HepG2 (cell line): ENCODE measurements around the gene FZD4. TPM values are rescaled to one million over a fixed set of nuclear protein-coding genes. Genes with fewer than 3 reads are reported as not detected.

Experiments
- CEBPG ChIP-seq: IDR thresholded peaks from 2 replicates; pipeline ENCODE4 v1.6.1; 2016
- EP300 ChIP-seq, 3 experiments: sonication (generic) in 1 of 3; formaldehyde crosslinking in 1 of 3; IDR thresholded peaks; 2 replicates each; pipeline versions ENCODE4 v1.5.1 to v1.6.1; 2011 to 2020; ENCODE audit warnings: low read depth in 2 of 3, low read length in 2 of 3, borderline replicate concordance in 1 of 3, improper control_type of control experiment in 1 of 3, mild to moderate bottlenecking in 1 of 3, missing genetic modification reagents in 1 of 3, moderate library complexity in 1 of 3
- MATR3 ChIP-seq: sonication (generic); formaldehyde crosslinking; IDR thresholded peaks from 2 replicates; pipeline ENCODE4 v1.4.0; 2020; ENCODE audit warnings: missing genetic modification reagents
- MEF2D ChIP-seq: sonication (generic); formaldehyde crosslinking; IDR thresholded peaks from 2 replicates; pipeline ENCODE4 v1.5.1; 2020; ENCODE audit warnings: mild to moderate bottlenecking, missing genetic modification reagents
- SKI ChIP-seq: fragments of 450-650 bp; IDR thresholded peaks from one replicate; pipeline ENCODE4 v1.6.1; 2018; ENCODE audit warnings: mild to moderate bottlenecking; ENCODE audit not compliant: partially characterized antibody
- SNAPC2 ChIP-seq: sonication (generic); formaldehyde crosslinking; IDR thresholded peaks from 2 replicates; pipeline ENCODE4 v1.8.1; 2022; ENCODE audit warnings: mild to moderate bottlenecking, missing genetic modification reagents
- SRSF1 ChIP-seq: fragments of 200-400 bp; formaldehyde crosslinking; optimal IDR thresholded peaks from 2 replicates; pipeline ENCODE3; 2017; ENCODE audit warnings: mild to moderate bottlenecking, low read depth, low read length, moderate library complexity
- STAG1 ChIP-seq: sonication (generic); formaldehyde crosslinking; IDR thresholded peaks from 2 replicates; pipeline ENCODE4 v1.4.0; 2020; ENCODE audit warnings: missing genetic modification reagents
- SUZ12 ChIP-seq: fragments of 150-350 bp; IDR thresholded peaks from 2 replicates; pipeline ENCODE4 v1.6.1; 2014; ENCODE audit warnings: low read depth, low read length
- ZFP36L2 ChIP-seq: sonication (generic); formaldehyde crosslinking; IDR thresholded peaks from 2 replicates; pipeline ENCODE4 v1.4.0; 2020; ENCODE audit warnings: missing genetic modification reagents
- ZNF282 ChIP-seq: fragments of 450-650 bp; IDR thresholded peaks from 2 replicates; pipeline ENCODE4 v1.6.1; 2018; ENCODE audit not compliant: partially characterized antibody
- ZNF383 ChIP-seq: sonication (generic); formaldehyde crosslinking; IDR thresholded peaks from 2 replicates; pipeline ENCODE4 v1.4.0; 2020; ENCODE audit warnings: missing genetic modification reagents, mild to moderate bottlenecking, borderline replicate concordance
- ZNF446 ChIP-seq: sonication (generic); formaldehyde crosslinking; IDR thresholded peaks from 2 replicates; pipeline ENCODE4 v1.5.0; 2020; ENCODE audit warnings: mild to moderate bottlenecking, missing genetic modification reagents
- ZNF660 ChIP-seq: sonication (generic); formaldehyde crosslinking; IDR thresholded peaks from 2 replicates; pipeline ENCODE4 v1.5.1; 2020; ENCODE audit warnings: mild to moderate bottlenecking, low read depth, missing genetic modification reagents, borderline replicate concordance
- polyA plus RNA-seq, 8 experiments: library from polyadenylated mRNA; depleted of rRNA in 3 of 8; stranded (reverse) in 7 of 8; unstranded in 1 of 8; fragments of >200 nt; fragmentation: Illumina TruSeq in 4 of 8; extraction: Trizol in 4 of 8; gene quantifications; 2 replicates each; pipeline versions ENCODE4 v1.2.1 to v1.2.3, GENCODE V29; 2011 to 2016; ENCODE audit warnings: low read depth in 4 of 8, missing spikeins in 1 of 8, mixed read lengths in 1 of 8; ENCODE audit not compliant: insufficient read depth in 1 of 8
- total RNA-seq, 5 experiments: library from RNA; depleted of rRNA; stranded (reverse); fragments of >200 nt; fragmentation: Illumina TruSeq; extraction: Trizol; gene quantifications; 2 replicates each; pipeline ENCODE4 v1.2.3, GENCODE V29; 2016; ENCODE audit warnings: low read depth in 1 of 5
- TF ChIP-seq, protein P1 (sequence below): sonication (generic); formaldehyde crosslinking; IDR thresholded peaks from one replicate; pipeline ENCODE4 v1.5.1; 2020; ENCODE audit warnings: mild to moderate bottlenecking, missing genetic modification reagents; ENCODE audit errors: not compliant biosample characterization
- TF ChIP-seq, protein P2 (sequence below): fragments of 450-650 bp; IDR thresholded peaks from 2 replicates; pipeline ENCODE4 v1.6.1; 2017
- TF ChIP-seq, protein P3 (sequence below): sonication (generic); formaldehyde crosslinking; IDR thresholded peaks from 2 replicates; pipeline ENCODE4 v1.8.0; 2022; ENCODE audit warnings: mild to moderate bottlenecking, missing genetic modification reagents, moderate library complexity
- TF ChIP-seq, protein P4 (sequence below): sonication (generic); formaldehyde crosslinking; IDR thresholded peaks from 2 replicates; pipeline ENCODE4 v1.9.0; 2021; ENCODE audit warnings: missing genetic modification reagents, mild to moderate bottlenecking, borderline replicate concordance

FZD4 gene
- total and polyA plus RNA-seq, 2 of the 13 experiments (the other 11 are each of a cell fraction or from before 2014, with no cell fraction given): 46.5 to 70.4 TPM

DNA sequence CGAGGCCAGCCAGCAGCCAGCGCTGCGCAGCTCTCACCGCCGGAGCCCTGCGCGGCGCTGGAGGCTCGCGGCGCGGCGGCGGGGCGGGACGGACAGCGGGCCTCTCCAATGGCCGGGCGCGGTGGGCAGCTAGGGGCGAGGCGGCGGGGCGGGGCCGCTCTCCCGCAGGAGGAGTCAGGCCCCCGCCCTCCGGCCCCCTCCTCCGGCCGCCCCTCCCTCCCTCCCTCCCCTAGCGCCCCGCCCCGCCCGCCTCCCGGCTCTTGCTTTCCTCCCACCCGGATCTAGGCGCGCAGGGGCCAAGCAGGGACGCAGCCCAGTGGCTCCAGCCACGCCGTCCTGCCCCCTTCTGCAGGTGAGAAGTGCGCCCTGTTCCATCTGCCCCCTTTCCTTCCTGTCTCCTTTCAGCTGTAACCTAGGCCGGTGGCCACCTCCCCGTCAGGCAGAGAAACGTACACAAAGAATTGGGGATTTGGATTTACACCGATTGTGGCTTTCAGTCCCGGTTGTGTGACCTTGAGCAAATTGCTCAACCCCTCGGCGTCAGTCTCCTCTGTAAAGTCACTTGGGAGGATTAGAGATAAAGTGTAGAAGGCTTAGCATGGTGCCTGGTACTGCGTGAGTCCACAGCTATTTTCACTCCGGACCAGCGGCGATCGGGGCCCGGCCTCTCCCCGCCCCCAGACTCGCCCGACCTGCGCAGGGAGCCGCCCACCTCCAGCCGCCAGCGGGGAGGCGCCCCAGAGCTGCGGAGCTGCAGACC lies at the start of gene FZD4 (continued):
- TF ChIP-seq ZNF446 (no peak), CEBPG (CRISPR knock-in tag) (peak; percentile 74), MATR3 (CRISPR knock-in tag) (no peak), MEF2D (CRISPR knock-in tag) (peak; percentile 59; the same call in 1 of the 2 replicates), SNAPC2 (CRISPR knock-in tag) (peak; percentile 50; the same call in 1 of the 2 replicates), SRSF1 (no peak), ZNF282 (no peak), ZNF383 (CRISPR knock-in tag) (no peak), STAG1 (CRISPR knock-in tag) (peak; percentile 62), SKI (peak; percentile 73), ZFP36L2 (no peak), SUZ12 (no peak), ZNF660 (no peak), EP300 (IDR thresholded peaks at IDR 0.05; ENCODE audit: low read depth in 2 of 2, low read length in 2 of 2) (peak in 1 of 2 experiments; percentile 23; a peak in 1 of 4 replicates), EP300 (CRISPR knock-in tag; IDR thresholded peaks at IDR 0.05; ENCODE audit: borderline replicate concordance) (peak; percentile 38; the same call in 1 of the 2 replicates)
- TF ChIP-seq, protein P1, sequence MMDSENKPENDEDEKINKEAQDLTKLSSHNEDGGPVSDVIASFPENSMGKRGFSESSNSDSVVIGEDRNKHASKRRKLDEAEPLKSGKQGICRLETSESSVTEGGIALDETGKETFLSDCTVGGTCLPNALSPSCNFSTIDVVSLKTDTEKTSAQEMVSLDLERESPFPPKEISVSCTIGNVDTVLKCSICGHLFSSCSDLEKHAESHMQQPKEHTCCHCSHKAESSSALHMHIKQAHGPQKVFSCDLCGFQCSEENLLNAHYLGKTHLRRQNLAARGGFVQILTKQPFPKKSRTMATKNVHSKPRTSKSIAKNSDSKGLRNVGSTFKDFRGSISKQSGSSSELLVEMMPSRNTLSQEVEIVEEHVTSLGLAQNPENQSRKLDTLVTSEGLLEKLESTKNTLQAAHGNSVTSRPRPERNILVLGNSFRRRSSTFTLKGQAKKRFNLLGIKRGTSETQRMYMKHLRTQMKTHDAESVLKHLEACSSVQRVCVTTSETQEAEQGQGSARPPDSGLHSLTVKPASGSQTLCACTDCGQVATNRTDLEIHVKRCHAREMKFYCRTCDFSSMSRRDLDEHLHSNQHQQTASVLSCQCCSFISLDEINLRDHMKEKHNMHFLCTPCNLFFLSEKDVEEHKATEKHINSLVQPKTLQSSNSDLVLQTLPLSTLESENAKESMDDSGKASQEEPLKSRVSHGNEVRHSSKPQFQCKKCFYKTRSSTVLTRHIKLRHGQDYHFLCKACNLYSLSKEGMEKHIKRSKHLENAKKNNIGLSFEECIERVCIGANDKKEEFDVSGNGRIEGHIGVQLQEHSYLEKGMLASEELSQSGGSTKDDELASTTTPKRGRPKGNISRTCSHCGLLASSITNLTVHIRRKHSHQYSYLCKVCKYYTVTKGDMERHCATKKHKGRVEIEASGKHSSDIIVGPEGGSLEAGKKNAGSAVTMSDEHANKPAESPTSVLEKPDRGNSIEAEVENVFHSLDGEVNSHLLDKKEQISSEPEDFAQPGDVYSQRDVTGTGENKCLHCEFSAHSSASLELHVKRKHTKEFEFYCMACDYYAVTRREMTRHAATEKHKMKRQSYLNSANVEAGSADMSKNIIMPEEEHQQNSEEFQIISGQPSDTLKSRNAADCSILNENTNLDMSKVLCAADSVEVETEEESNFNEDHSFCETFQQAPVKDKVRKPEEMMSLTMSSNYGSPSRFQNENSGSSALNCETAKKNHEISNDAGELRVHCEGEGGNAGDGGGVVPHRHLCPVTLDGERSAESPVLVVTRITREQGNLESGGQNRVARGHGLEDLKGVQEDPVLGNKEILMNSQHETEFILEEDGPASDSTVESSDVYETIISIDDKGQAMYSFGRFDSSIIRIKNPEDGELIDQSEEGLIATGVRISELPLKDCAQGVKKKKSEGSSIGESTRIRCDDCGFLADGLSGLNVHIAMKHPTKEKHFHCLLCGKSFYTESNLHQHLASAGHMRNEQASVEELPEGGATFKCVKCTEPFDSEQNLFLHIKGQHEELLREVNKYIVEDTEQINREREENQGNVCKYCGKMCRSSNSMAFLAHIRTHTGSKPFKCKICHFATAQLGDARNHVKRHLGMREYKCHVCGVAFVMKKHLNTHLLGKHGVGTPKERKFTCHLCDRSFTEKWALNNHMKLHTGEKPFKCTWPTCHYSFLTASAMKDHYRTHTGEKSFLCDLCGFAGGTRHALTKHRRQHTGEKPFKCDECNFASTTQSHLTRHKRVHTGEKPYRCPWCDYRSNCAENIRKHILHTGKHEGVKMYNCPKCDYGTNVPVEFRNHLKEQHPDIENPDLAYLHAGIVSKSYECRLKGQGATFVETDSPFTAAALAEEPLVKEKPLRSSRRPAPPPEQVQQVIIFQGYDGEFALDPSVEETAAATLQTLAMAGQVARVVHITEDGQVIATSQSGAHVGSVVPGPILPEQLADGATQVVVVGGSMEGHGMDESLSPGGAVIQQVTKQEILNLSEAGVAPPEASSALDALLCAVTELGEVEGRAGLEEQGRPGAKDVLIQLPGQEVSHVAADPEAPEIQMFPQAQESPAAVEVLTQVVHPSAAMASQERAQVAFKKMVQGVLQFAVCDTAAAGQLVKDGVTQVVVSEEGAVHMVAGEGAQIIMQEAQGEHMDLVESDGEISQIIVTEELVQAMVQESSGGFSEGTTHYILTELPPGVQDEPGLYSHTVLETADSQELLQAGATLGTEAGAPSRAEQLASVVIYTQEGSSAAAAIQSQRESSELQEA (CRISPR knock-in tag): peak; percentile 76
- TF ChIP-seq, protein P2, sequence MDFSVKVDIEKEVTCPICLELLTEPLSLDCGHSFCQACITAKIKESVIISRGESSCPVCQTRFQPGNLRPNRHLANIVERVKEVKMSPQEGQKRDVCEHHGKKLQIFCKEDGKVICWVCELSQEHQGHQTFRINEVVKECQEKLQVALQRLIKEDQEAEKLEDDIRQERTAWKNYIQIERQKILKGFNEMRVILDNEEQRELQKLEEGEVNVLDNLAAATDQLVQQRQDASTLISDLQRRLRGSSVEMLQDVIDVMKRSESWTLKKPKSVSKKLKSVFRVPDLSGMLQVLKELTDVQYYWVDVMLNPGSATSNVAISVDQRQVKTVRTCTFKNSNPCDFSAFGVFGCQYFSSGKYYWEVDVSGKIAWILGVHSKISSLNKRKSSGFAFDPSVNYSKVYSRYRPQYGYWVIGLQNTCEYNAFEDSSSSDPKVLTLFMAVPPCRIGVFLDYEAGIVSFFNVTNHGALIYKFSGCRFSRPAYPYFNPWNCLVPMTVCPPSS: no peak
- TF ChIP-seq, protein P3, sequence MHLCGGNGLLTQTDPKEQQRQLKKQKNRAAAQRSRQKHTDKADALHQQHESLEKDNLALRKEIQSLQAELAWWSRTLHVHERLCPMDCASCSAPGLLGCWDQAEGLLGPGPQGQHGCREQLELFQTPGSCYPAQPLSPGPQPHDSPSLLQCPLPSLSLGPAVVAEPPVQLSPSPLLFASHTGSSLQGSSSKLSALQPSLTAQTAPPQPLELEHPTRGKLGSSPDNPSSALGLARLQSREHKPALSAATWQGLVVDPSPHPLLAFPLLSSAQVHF (CRISPR knock-in tag): 0 out of 2 replicates have a peak, but pooled peaks have one; percentile 46
- TF ChIP-seq, protein P4, sequence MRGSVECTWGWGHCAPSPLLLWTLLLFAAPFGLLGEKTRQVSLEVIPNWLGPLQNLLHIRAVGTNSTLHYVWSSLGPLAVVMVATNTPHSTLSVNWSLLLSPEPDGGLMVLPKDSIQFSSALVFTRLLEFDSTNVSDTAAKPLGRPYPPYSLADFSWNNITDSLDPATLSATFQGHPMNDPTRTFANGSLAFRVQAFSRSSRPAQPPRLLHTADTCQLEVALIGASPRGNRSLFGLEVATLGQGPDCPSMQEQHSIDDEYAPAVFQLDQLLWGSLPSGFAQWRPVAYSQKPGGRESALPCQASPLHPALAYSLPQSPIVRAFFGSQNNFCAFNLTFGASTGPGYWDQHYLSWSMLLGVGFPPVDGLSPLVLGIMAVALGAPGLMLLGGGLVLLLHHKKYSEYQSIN (CRISPR knock-in tag): no peak
